Measurements from ENCODE around the gene SPAG7.

GRCh38 chr17:4934173-4934979, 33.2 kb downstream of the SPAG7 start:
- TF ChIP-seq CTCF (IDR thresholded peaks at IDR 0.05 in 4 of 5, conservative IDR thresholded peaks at IDR 0.05 in 1 of 5) (no peak), POLR2A (IDR thresholded peaks at IDR 0.05) (no peak)

Measured in gastrocnemius medialis (tissue), 4 donors.